Psoas muscle (tissue), 8 donors: ENCODE results near the gene CYP1A1. TPM values are rescaled to one million over a fixed set of nuclear protein-coding genes. Genes with fewer than 3 reads are reported as not detected.

Experiments
- ATAC-seq, 4 donors: fragments of 200-7000 bp; cut with Tn5 transposase; one replicate each; pipeline ENCODE4 v1.9.1; 2020; ENCODE audit warnings: moderate library complexity in 3 of 4, mild to moderate bottlenecking in 2 of 4
- DNase-seq, 2 donors: peaks; one replicate each; pipeline ENCODE4 v3.0.0-alpha.2; 2020
- H3K27ac ChIP-seq: fragments of 200-600 bp; one replicate; pipeline ENCODE4 v1.8.0; 2022
- H3K27me3 ChIP-seq, 3 donors: fragments of 200-600 bp in 1 of 3; one replicate each; pipeline versions ENCODE4 v1.6.1 to v1.8.0; 2013 to 2022; ENCODE audit warnings: low read length in 2 of 3, mild to moderate bottlenecking in 2 of 3, moderate library complexity in 1 of 3; ENCODE audit not compliant: insufficient read depth in 3 of 3
- H3K36me3 ChIP-seq, 2 donors: fragments of 200-600 bp in 1 of 2; one replicate each; pipeline versions ENCODE4 v1.6.1 to v1.8.0; 2013 to 2022; ENCODE audit warnings: low read depth in 1 of 2, mild to moderate bottlenecking in 1 of 2, moderate library complexity in 1 of 2; ENCODE audit not compliant: insufficient read depth in 1 of 2
- H3K4me1 ChIP-seq: fragments of 200-600 bp; one replicate; pipeline ENCODE4 v1.8.0; 2022
- H3K4me3 ChIP-seq: fragments of 200-600 bp; one replicate; pipeline ENCODE4 v1.8.0; 2022; ENCODE audit warnings: mild to moderate bottlenecking
- H3K9me3 ChIP-seq: fragments of 200-600 bp; one replicate; pipeline ENCODE4 v1.8.0; 2022
- CTCF ChIP-seq: fragments of 200-600 bp; IDR thresholded peaks from one replicate; pipeline ENCODE4 v1.8.0; 2022; ENCODE audit warnings: antibody characterized with exemption
- WGBS, 3 donors: extraction: QIAGEN DNeasy Blood & Tissue Kit; methylation state at CpG; one replicate each; pipeline versions ENCODE4 v1.1.6 to v1.1.7; 2013; 5-methylcytosine and 5-hydroxymethylcytosine counted together
- intact Hi-C, 2 donors: fragments of 100-400 bp; cut with DNase I; formaldehyde crosslinking; loops; one replicate each; pipeline versions ENCODE4 v1.11.0 to v1.14.2; 2022
- polyA plus RNA-seq, 3 donors: library from polyadenylated mRNA; stranded (reverse); fragments of 200-250 nt; gene quantifications; one replicate each; pipeline ENCODE4 v1.2.3, GENCODE V29; 2013
- total RNA-seq, 4 donors: library from RNA; stranded (reverse); fragmentation: NEBNext Ultra II Directional in 2 of 4; extraction: Animal tissue kit (Norgen Biotek cat#: 25700) in 2 of 4; gene quantifications; one replicate each; pipeline versions ENCODE4 v1.2.1 to v1.2.4, GENCODE V29; 2021 to 2023
- donor health status: healthy with polysubstance abuse.
- donor health status: DM: no; HTN: no; CAD: no; lungs with moderate emphysema.
- donor health status: Bipolar disorder and iron deficiency.
- donor health status: healthy.
- donor health status: DM: yes; HTN: yes; CAD: no.
- donor health status: DM: no; HTN: no; CAD: no.
- donor health status: DM: no; HTN: no; CAD: no.
- donor health status: DM: yes; HTN: yes; CAD: no.

The CYP1A1 gene
- total and polyA plus RNA-seq, 7 donors = 0.11 to 3.0 (median 0.61) TPM; not detected in 2

GRCh38 chr15:74709011-74709410, 16.3 kb downstream of the CYP1A1 start:
- TF ChIP-seq CTCF = no peak
- Histone ChIP-seq H3K36me3 (no peaks in the 10 kb centered on the region), H3K4me1 (no peaks in the 10 kb centered on the region), H3K9me3 (no peaks in the 10 kb centered on the region), H3K27ac (no peak overlapping the region), H3K27me3 (no peaks in the 10 kb centered on the region), H3K4me3 (no peak overlapping the region)
- WGBS, 3 donors = 58 to 71% (median 60%) methylated on average over 1 of the region's 1 CpG
- ATAC-seq = no peak
- DNase-seq = no peak
- intact Hi-C loops = no loop called here

GRCh38 chr15:74696808-74697207, 28.5 kb downstream of the CYP1A1 start:
- WGBS, 3 donors = 43 to 75% (median 69%) methylated on average over 2 of the region's 2 CpGs

GRCh38 chr15:74696398-74696729, 29.0 kb downstream of the CYP1A1 start:
- Histone ChIP-seq H3K27ac (peak overlapping the region; percentile 87), H3K4me3 (peak overlapping the region; percentile 98), H3K9me3 (no peaks in the 10 kb centered on the region), H3K4me1 (peaks cover 8% of the 10 kb centered on the region), H3K36me3 (peaks cover 0 to 3% of the 10 kb centered on the region in 2 donors), H3K27me3 (no peaks in the 10 kb centered on the region)
- no peak for DNase-seq
- peak in 1 of 4 donors; percentile 12 for ATAC-seq
- no peak for TF ChIP-seq CTCF
- intact Hi-C loops = no loop called here
- WGBS, 3 donors = 4 to 5% (median 4%) methylated on average over 10 of the region's 10 CpGs

More at GRCh38 chr15:74696808-74697207, 28.5 kb downstream of the CYP1A1 start:
- TF ChIP-seq CTCF = no peak
- H3K36me3 ChIP-seq = peaks cover 0 to 3% of the 10 kb centered on the region in 2 donors
- DNase-seq = no peak
- peaks cover 8% of the 10 kb centered on the region for H3K4me1 ChIP-seq
- intact Hi-C loops = no loop called here
- peak overlapping the region; percentile 98 for H3K4me3 ChIP-seq
- no peak for ATAC-seq
- no peaks in the 10 kb centered on the region for H3K9me3 ChIP-seq
- no peak overlapping the region for H3K27ac ChIP-seq
- H3K27me3 ChIP-seq = no peaks in the 10 kb centered on the region

- intact Hi-C loops = no loop called here
- peak; percentile 91 to 94 for DNase-seq
Observed at GRCh38 chr15:74695597-74696397, 29.5 kb downstream of the CYP1A1 start, which contains the start of gene EDC3. TSS of gene EDC3 (minus strand) at chr15:74696024. CDS start at chr15:74675124, 20,900 bp downstream.

More at GRCh38 chr15:74695597-74696397, 29.5 kb downstream of the CYP1A1 start, which contains the start of gene EDC3:
- H3K27me3 ChIP-seq = no peaks in the 10 kb centered on the region
- H3K4me1 ChIP-seq = peaks cover 8% of the 10 kb centered on the region
- H3K27ac ChIP-seq = peak within 1 kb of the TSS; percentile 87
- 0 to 1% (median 0%) methylated on average over 46 of the region's 46 CpGs for WGBS, 3 donors
- TF ChIP-seq CTCF = no peak
- H3K36me3 ChIP-seq = peaks cover 0 to 3% of the 10 kb centered on the region in 2 donors
- H3K4me3 ChIP-seq = peak within 1 kb of the TSS; percentile 98
- H3K9me3 ChIP-seq = no peaks in the 10 kb centered on the region
- peak; percentile 95 to 100 (median 98) for ATAC-seq
